NCI-H524 (cell line): ENCODE results near the gene HCN4.

ENCODE experiments used
- DNase-seq, 2 experiments: peaks; one replicate each; lab custom pipeline; 2025; lab: John Stamatoyannopoulos, UW

Gene HCN4

DNA sequence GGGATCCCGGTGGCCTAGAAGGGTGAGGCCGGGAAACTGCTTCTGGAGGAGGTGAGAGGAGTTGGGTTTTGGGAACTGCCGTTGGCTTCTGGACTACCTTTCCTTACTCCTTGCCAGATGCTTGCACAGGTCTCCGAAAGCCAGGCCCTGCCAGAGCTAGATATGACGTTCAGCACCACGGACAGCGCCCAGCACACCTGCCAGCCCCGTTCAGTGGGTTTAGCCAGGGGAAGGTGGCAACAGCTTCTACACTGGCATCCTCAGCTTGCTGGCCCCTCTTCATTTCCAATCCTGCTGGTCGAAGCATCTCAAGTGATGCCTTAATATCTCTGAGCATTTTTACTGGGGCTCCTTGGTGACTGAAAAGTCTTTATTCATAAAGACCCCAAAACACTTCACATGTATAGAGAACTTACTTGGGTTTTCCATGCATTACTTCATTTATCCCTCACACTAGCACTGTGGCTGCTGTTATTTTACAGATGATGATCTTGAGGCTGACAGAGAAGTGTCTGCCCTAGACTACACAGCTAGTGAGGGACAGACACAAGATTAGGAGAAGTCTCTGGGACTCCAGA lies 21.9 kb downstream of the HCN4 start:
- DNase-seq = no peak

DNA sequence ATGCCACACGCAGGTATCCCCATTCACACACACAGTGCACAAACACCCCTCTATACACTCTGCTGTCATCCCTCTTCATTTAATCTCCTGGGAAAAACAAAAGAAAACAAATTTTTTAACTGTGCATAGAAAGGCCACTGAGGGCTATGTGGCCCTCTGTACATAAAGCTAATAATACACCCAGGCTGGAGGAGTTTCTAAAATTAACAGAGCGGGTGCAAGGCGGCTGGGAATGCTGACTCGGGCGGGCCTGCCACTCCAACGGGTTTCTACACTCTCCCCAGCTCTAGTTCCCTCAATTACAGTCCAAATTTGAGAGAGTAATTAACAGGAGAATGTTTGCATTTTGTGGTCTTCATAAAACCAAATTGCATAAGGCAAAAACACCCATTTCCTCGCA lies 23.1 kb downstream of the HCN4 start:
- no peak for DNase-seq

DNA sequence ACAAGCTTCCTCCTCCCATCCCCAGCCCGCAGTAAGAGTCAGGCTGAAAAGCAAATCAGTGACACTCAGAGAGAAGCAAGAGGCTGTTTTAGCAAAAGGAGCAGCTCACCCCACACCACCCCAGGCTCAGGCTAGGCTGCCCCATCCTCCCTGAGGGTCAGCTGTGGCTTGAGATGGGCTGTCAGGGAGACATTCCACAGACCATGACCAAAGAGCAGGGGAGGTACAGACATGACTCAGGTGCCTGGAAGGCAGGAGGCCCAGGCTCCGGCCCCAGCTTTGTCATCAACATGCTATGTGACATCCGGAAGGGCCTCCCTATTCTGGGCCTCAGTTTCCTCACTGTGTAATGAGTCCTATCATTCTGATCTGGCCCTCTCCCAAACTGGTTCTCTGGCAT lies 24.7 kb downstream of the HCN4 start:
- no peak for DNase-seq

DNA sequence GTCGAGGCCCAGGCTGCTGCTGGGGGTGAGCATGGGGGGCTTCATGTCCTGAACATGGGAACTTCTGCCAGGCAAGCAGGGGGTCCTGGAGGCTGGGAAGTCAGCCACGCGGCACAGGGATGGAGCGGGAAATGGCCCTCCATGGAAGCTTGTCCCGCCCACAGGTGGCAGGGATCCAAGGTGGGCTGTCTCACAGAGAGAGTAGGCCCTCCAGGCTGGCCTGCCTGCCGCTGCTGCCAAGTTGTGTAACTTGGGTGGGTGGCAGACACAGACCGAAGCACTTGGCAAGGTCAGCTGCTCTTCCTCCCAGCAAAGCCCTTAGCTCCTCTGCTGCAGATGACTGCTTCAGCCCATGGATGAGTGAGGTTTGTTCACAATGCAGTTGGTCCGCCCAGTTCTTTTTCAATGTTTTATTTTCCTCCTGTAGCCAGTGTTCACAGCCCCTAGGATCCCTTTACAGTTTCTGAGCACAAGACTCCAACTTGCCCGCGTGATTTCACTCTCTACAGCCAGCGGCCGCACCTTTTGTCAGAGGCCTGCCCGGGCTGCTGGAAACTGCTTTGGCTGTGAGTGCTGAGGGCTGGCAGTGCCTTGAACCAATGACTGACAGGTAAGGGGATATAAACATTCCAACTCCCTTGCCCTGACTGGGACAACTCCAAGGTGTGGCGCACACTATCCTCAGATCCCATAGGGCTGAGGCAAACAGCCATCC lies 26.7 kb downstream of the HCN4 start:
- peak in 1 of 2 experiments; percentile 6 for DNase-seq

DNA sequence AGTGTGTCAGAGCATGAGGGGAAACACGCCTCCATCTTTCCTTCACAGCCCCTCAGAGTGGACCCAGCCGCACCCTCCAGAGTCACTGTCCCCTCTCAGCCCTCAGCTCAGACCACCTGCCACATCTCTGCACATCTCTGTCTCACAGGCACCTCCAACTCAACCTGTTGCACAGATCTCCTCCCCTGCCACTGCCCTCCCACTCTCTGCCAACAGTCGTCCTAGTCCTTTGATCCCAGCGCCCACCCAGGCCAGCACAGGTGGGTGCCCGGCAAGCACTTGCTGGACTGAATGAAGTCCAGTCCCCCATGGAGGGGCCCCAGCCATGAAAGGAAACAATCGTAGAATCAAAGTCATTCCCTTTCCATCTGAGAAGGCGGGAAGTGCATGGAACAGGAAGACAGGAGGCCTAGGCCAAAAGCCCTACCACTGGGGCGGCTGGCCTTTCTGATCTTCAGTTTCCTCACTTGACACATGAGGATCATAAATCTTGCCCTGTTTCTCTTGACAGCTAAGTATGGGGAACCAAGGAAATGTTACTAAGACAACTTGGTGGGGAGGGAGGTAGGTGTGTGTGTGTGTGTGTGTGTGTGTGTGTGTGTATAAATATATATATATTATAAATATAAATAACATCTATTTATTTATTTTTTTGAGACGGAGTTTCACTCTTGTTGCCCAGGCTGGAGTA lies 28.1 kb downstream of the HCN4 start:
- no peak for DNase-seq

DNA sequence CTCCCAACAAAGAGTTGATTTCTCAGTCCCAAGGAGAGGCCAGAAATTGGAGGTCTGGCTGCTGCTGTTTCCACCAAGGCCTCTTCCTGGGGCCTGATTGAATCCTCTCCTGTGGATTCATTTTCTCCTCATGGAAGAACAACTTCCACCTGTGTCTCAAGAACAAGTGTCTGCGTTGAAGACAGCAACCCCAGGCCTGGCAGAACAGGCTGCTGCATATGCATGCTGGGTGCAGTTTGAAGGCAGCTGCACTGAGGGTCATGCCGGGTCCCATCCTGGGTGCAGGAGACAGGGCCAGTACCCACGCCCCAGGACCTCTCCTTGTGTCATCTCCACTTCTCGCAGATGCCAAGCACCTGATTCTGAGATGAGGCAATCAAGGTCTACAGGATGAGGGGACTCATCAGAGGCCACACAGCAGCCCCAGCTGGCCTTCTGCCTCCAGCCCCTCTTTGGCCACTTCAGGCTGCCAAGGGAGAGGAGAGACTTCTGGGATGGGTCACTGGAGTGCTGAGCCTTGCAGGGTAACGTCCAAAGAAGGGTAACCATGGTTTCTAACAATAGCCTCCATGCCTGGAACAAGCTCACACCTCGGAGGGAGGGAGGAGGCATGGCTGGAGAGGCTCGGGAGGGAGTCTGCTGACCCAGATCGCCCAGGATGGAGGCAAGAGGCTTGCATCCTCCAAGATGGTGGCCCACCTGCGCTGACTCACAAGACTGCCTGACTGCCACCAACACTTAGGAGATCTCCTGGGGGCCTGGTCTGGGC lies 30.0 kb downstream of the HCN4 start:
- DNase-seq = no peak

DNA sequence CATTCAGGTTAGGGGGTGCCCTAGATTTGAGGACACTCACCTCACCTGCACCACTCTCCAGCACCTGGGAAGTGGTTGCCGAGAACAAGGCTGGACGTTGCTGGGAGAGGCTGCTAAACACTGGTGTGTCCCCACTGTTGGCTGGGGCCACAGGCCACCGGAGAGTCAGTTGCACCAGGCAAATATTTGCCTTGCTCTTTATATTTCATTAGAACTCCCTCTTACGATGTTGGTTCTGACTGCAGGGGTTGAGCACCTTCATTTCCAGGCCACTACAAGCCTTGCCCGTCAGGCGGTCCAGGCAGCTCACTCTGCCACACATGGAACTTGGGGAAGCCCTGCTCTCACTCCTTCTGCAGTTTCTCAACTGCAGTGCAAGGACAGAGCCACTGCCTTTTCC lies 30.7 kb downstream of the HCN4 start:
- no peak for DNase-seq

DNA sequence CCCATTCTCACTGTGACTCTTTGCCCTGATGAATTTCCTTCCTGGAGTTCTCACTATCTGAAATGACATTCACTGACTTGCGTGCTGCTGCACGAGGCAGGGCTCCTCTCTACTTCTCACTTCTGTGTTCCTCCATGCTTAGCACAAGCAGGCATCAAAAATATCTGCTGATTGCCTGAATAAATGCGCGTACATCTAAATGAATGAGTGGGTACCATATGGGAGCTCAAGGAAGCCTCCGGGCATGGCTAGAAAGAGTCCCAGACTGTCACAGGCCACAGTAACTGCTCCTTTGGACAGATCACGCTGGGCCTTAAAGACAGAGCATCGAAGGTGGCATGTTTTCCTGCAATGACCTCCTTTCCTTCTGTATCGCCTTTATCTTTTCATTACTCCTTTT lies 31.6 kb downstream of the HCN4 start:
- DNase-seq = no peak

DNA sequence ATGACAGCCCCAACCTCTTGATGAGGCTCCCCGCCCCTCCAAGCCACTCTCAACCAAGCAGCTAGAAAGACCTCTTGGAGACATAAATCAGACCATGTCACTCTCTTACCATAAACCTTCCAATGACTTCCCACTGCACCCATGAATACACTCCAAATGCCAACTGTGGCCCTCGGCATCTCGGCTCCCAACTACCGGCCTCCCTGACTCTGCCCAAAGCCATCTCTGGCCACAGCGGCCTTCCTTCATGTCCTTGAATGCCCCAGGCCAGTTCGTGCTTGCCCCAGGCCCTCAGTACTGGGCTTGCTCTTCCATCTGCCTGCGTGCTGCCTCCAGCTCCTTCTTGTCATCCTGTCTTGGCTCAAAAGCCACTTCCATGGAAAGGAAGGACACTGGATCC lies 32.0 kb downstream of the HCN4 start:
- DNase-seq = no peak

DNA sequence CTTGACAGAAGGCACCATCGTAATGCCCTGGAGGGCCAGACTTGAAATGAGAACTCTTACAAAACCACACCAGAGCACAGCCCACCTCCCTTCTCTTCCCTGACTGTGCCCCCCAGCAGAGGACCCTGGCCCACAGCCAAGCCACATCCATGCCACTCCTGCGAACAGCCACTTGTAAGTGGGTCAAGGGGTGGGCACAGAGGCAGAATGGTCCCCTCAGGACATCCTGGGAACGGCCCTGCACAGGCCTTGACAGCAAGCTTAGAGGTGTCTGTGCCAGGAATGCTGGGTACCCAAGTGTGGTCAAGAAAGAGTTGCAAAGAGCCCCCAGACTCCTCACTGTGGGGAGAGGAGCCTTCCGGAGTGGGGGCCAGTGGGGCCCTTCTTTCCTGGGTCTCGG lies 33.3 kb downstream of the HCN4 start:
- DNase-seq = no peak

DNA sequence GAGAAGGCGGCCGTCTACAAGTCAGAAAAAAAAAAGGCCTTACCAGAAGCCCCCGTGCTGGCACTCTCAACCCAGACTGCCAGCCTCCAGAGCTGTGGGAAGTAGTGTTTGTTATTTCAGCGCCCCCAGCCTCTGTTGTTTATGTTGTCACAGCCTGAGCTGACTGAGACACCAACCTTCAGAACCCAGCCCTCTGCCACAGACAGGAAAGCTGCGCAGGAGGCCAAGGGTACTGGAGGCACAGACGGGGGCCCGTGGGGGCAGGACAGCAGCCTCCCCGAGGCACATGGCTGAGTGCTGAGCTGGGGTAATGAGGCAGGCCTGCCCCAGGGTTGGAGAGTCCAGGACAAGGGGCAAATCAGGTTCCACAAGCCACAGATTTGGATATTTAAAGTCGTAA lies 33.7 kb downstream of the HCN4 start:
- DNase-seq = no peak

DNA sequence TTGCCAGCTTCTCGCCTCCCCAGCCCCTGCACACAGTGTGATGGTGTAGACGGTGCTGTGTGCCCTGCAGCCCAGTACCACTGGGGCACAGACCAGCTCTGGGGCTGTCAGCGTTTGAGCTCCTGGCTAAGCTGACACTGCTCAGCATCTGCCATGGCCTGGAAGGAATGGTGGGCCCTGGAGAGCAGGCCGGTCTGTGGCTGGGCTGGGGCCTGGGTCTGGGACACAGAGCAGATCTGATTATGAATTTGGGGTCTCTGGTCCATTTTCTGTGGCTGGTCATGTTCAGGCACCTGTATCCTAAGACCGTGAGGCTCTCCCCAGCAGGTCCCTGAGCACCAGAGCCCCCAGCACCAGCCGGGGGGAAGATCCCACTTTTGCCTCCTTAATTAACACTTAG lies 34.7 kb downstream of the HCN4 start:
- DNase-seq = no peak

DNA sequence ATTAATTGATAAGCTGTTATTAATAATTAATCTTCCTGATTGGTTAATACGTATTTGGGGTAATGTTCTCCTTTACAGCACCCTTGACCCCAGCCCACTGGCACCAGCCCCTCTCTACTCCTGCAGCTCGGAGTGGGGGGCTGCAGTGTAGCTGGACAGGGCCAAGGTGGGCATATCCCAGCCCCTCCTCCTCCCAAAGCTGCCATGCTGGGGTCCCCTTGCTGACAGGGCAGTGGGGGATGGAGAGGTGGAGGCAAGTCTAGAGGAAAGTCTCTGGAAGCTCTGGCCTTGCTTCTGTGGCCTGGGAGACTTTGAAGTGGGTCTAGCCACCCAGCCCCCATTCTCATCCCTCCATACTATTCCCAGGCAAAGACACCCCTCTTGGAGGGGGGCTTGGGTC lies 35.8 kb downstream of the HCN4 start:
- DNase-seq = no peak

DNA sequence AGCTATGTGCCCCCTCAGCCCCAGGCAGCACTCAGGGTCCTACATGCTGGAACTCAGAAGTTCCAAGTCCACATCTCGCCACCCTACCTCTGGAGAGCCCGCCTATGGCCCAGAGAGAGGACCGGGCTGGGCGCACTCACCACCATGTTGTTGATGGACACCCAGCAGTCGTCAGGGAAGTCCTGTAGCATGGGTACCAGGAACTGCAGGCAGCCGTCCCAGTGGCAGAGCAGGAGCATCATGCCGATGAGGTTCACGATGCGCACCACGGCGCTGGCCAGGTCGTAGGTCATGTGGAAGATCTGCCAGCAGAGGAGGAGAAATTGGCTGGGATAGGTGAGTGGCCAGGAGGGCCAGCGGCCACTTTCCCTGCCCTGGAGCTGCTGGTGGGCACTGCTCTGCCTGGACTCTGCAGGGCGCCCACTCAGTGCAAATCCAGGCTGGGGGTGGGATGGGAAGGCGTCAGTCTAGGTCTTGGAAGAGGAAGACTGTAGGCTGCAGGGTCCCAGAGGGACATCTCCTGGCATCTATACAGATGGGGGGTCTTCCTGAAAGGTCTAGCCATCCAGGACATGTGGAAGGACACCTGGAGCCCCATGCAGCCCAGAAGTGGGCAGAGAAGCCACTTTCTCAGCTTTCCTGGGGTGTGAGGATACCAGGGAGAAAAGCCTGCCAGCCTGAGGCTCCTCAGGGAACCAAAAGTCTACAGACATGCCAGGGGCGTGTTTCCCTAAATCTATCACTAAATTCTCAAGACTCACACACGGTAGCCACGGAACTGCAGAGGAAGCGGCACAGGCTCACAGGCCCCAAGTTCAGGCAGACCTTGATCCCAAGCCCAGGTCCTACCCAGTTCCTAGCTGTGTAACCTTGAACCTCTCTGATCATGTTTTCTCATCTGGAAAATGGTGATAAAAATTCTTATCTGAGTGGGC lies 36.5 kb downstream of the HCN4 start:
- DNase-seq = no peak

DNA sequence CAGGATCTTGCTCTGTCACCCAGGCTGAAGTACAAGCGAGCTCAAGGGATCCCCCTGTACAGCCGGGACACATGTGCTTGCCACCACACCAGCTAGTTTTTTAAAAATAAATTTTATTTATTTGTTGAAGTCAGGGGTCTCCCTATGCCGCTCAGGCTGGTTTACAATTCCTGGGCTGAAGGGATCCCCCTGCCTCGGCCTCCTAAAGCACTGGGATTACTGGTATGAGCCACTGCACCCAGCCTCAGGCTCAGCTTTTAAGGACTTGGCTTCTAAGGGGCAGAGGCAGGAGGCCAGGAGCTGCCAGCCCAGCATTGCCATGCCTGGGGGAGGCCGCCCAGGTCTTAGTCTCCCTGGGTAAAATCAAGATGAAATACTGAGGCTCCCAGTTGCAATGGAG lies 37.3 kb downstream of the HCN4 start:
- DNase-seq = no peak

DNA sequence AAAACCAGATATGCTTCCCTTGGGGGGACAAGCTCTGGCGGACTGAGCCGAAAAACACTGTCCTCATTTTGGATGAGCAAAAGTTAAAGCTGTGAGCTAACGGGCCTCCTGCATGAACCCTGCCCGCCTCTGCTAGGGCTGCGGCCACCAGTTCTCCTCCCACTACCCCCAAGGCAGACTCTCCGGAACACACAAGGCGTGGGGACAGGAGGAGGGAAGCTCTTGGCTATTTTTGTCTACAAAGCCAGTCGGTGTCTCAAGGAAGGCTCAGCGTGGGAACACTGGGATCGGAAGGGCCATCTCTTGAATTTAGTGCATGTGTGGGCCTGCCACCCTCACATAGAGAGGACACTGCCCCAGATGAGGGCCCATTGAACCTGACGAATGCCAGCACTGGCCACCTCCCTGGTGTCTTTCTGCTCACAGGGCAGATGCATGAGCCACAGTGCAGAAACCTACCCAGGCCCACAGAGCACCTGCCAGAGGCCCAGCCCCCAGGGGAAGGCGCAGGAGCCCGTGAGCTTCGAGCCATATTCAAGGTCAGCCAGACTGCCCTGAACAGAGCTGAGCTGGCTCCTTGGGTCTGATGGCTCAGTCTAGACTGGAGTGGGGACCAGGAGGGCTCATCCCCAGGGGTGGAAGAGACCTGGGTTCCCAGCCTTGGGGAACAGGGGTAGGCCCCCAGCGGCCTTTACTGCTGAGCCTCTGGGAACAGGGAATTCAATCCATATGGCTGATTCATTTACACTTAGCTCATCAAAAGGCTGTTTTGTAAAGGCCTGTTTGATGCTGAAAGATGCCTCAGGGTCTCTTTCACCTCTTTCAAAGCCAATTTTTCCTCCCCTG lies 38.3 kb downstream of the HCN4 start:
- no peak for DNase-seq

DNA sequence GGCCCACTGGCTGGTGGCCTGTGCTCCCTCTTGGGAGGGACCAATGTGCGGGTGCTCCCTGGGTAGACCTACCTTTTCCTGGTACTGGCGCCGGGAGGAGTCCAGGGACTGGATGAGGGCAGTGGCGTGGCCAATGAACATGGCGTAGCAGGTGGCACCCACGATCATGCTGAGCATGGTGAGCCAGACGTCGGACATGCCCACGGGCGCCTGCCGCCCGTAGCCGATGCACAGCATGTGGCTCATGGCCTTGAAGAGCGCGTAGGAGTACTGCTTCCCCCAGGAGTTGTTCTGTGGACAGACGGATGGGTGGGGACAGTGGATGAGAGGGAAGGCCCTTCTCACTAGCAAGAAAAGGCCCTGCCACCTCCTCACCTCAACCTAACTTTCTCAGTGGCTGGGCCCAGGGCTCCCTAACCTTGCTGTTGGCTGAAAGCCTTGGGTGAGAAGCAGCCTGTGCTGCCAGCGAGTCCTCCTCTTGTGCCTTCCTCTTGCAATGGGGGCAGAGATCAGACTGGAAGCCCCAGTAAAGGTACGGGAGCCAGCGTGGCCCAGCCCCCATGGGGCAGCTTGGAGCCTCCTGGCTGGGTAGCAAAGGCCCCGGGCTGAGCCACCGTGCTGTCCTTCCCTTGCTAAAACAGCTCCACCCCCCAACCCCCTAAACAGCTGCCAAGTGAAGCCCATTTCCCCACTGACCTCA lies 39.1 kb downstream of the HCN4 start:
- DNase-seq = no peak

DNA sequence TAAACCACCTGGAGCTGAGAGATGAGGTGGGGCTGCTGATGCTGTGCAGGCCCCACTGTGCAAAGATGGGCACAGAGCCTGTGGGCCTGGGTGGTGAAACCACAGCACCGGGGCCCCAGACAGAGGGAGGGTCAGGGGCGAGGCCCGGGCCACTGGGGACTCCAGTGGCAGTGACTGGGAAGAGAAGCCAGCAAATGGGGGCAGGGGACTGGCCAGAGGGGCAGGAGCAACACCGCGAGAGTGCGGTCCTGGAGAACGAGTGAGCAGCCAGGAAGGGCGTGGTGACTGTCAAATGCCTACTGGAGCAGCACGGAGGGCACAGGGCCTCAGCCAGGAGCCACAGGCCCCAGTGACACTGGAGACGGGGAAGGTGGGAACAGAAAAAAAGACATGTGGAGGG lies 39.8 kb downstream of the HCN4 start:
- no peak for DNase-seq

DNA sequence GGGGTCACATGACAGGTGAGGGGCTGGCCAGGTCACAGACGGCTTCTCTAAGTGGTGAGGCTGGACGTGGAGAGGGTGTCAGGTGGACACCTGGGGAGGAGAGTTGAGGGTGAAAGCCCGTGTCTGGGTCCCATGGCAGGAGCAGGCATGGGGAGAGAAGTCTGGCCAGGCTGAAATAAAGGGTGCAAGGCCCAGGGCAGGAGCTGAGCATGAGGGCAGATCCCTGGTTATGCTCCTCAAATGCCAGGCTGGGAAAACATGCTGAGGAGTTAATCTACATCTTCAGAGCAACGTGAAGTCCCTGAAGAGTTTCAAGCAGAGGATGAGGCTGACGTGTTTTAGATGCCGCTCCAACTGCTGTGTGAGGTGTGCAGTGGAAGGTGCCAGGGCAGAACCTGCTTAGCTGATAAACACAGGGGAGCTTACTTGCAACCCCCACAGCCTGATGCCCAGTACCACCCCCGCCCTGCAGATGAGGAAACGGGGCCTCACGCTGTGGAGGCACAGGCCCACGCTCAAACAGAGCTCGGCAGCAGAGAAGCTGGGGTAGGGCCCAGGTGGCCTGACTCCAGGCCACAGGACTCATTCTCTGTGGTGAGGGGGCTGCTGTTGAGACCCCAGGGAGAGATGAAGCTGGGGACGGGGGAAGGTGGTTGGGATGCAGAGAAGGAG lies 40.5 kb downstream of the HCN4 start:
- DNase-seq = no peak

DNA sequence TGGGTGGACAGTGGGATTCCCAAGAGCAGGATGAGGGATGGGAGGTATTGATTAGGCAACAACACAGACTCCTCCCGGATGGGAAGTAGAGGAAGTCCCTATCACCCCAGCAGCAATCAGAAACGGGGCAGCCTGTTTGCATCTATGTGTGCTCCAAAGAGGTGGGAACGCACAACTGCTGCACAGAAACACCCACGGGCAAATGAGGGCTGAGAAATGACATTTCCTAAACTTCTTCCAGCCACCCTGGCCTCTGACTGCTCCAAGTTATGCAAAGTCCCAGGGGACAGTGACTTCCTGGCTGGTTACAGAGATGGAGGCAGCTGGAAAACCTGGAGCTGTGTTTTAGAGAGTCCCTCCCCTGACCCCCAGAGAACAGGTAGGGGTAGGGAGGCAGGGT lies 42.6 kb downstream of the HCN4 start:
- peak in 1 of 2 experiments; percentile 21 for DNase-seq
